Non-pigmented ciliary epithelial cell (primary cell): ENCODE data around the gene RNFT2.

Experiments used
- DNase-seq: peaks from one replicate; pipeline ENCODE4 v3.0.0-alpha.2; 2010; ENCODE audit warnings: low read depth

The RNFT2 gene

GRCh38 chr12:116878567-116879508 is 140.7 kb downstream of the RNFT2 start:
- DNase-seq = no peak

GRCh38 chr12:116879509-116880212 is 141.5 kb downstream of the RNFT2 start:
- DNase-seq = no peak

GRCh38 chr12:116880213-116880816 is 142.2 kb downstream of the RNFT2 start:
- no peak for DNase-seq

GRCh38 chr12:116880817-116881324 is 142.8 kb downstream of the RNFT2 start:
- DNase-seq = no peak

- no peak for DNase-seq
Measured at GRCh38 chr12:116881325-116881876, 143.3 kb downstream of the RNFT2 start, which contains the start of gene HRK. Gene HRK (minus strand): TSS chr12:116881441. CDS start chr12:116881307, 134 bp downstream.

GRCh38 chr12:116881877-116882507 is 143.9 kb downstream of the RNFT2 start:
- DNase-seq = no peak

GRCh38 chr12:116882742-116883141 is 144.6 kb downstream of the RNFT2 start:
- no peak for DNase-seq

GRCh38 chr12:116884871-116885270 is 146.8 kb downstream of the RNFT2 start:
- no peak for DNase-seq

GRCh38 chr12:116885491-116885890 is 147.4 kb downstream of the RNFT2 start:
- no peak for DNase-seq

- no peak for DNase-seq
Measured at GRCh38 chr12:116887244-116887643, 149.1 kb downstream of the RNFT2 start.

- DNase-seq = no peak
Measured at GRCh38 chr12:116887897-116888296, 149.8 kb downstream of the RNFT2 start.

- no peak for DNase-seq
Measured at GRCh38 chr12:116890330-116890729, 152.2 kb downstream of the RNFT2 start.

- no peak for DNase-seq
Measured at GRCh38 chr12:116891019-116891418, 152.9 kb downstream of the RNFT2 start.

GRCh38 chr12:116892349-116893140 is 154.4 kb downstream of the RNFT2 start:
- DNase-seq = no peak

- no peak for DNase-seq
Measured at GRCh38 chr12:116894913-116895312, 156.8 kb downstream of the RNFT2 start.

GRCh38 chr12:116896411-116896924 is 158.4 kb downstream of the RNFT2 start:
- DNase-seq = no peak

- DNase-seq = no peak
Measured at GRCh38 chr12:116897476-116897875, 159.4 kb downstream of the RNFT2 start.

GRCh38 chr12:116898669-116899068 is 160.6 kb downstream of the RNFT2 start:
- DNase-seq = no peak

GRCh38 chr12:116901612-116902011 is 163.5 kb downstream of the RNFT2 start:
- DNase-seq = no peak
